ENCODE results near the gene ARHGAP10. TPM values are rescaled to one million over a fixed set of nuclear protein-coding genes. Genes with fewer than 3 reads are reported as not detected.

ARHGAP10 gene
- total and polyA plus RNA-seq, 12 donors, result 33.9 to 71.1 (median 60.7) TPM

GRCh38 chr4:147960971-147961370, 229.1 kb downstream of the ARHGAP10 start:
- WGBS, 2 donors, result 94 to 95% methylated on average over 5 of the region's 5 CpGs
- no peak for ATAC-seq
- Histone ChIP-seq H3K4me1 (peaks cover 3 to 40% (median 28%) of the 10 kb centered on the region in 9 donors), H3K9me3 (no peaks in the 10 kb centered on the region), H3K4me3 (no peak overlapping the region), H3K27ac (no peak overlapping the region), H3K36me3 (peaks cover 0 to 29% (median 8%) of the 10 kb centered on the region in 9 donors), H3K27me3 (no peaks in the 10 kb centered on the region)
- no peak for TF ChIP-seq CTCF (IDR thresholded peaks at IDR 0.05)
- intact Hi-C loops (cut with DNase I), result no loop called here
- DNase-seq, result no peak

GRCh38 chr4:147963839-147964238, 232.0 kb downstream of the ARHGAP10 start:
- intact Hi-C loops (cut with DNase I), result no loop called here

GRCh38 chr4:147964266-147964880, 232.5 kb downstream of the ARHGAP10 start:
- Histone ChIP-seq H3K9me3 (no peaks in the 10 kb centered on the region), H3K4me3 (no peak overlapping the region), H3K27me3 (no peaks in the 10 kb centered on the region), H3K27ac (no peak overlapping the region), H3K4me1 (peaks cover 0 to 17% (median 5%) of the 10 kb centered on the region in 9 donors), H3K36me3 (peaks cover 0 to 54% (median 13%) of the 10 kb centered on the region in 9 donors)
- no peak for DNase-seq
- no peak for ATAC-seq
- WGBS, 2 donors, result 75 to 79% methylated on average over 14 of the region's 14 CpGs
- no peak for TF ChIP-seq CTCF (IDR thresholded peaks at IDR 0.05)
- intact Hi-C loops (cut with DNase I), result no loop called here

More at GRCh38 chr4:147963839-147964238, 232.0 kb downstream of the ARHGAP10 start:
- 76 to 85% methylated on average over 10 of the region's 10 CpGs for WGBS, 2 donors
- peaks cover 0 to 54% (median 13%) of the 10 kb centered on the region in 9 donors for H3K36me3 ChIP-seq
- H3K27me3 ChIP-seq, result no peaks in the 10 kb centered on the region
- ATAC-seq (peak in 6 of 8 donors; percentile 36 to 69 (median 58)), DNase-seq (no peak)
- H3K27ac ChIP-seq, result no peak overlapping the region
- H3K9me3 ChIP-seq, result no peaks in the 10 kb centered on the region
- no peak for TF ChIP-seq CTCF (IDR thresholded peaks at IDR 0.05)
- H3K4me1 ChIP-seq, result peaks cover 0 to 15% (median 4%) of the 10 kb centered on the region in 9 donors
- H3K4me3 ChIP-seq, result no peak overlapping the region

- no peak for ATAC-seq
- TF ChIP-seq CTCF (IDR thresholded peaks at IDR 0.05), result no peak
- Histone ChIP-seq H3K36me3 (peaks cover 0 to 54% (median 13%) of the 10 kb centered on the region in 9 donors), H3K4me3 (no peak overlapping the region), H3K4me1 (peaks cover 0 to 21% (median 9%) of the 10 kb centered on the region in 9 donors), H3K27me3 (no peaks in the 10 kb centered on the region), H3K27ac (no peak overlapping the region), H3K9me3 (no peaks in the 10 kb centered on the region)
- 76 to 82% methylated on average over 3 of the region's 3 CpGs for WGBS, 2 donors
- no peak for DNase-seq
- intact Hi-C loops (cut with DNase I), result no loop called here
Observed at GRCh38 chr4:147965056-147965455, 233.2 kb downstream of the ARHGAP10 start.
